ENCODE data around the gene PSMB5. TPM values are rescaled to one million over a fixed set of nuclear protein-coding genes. Genes with fewer than 3 reads are reported as not detected.

Gene PSMB5
- total and polyA plus RNA-seq, 2 of the 13 experiments (the other 11 are each of a cell fraction or from before 2014, with no cell fraction given), result 705 to 871 TPM

GRCh38 chr14:23054000-23054811 lies 19.5 kb upstream of the PSMB5 start (continued):
- TF ChIP-seq ZBTB4 (CRISPR knock-in tag; IDR thresholded peaks at IDR 0.05; ENCODE audit: borderline replicate concordance) (0 out of 2 replicates have a peak, but pooled peaks have one; percentile 14), SPEN (CRISPR knock-in tag; IDR thresholded peaks at IDR 0.05; ENCODE audit: low read depth) (no peak), MLLT10 (CRISPR knock-in tag; IDR thresholded peaks at IDR 0.05) (no peak), CHD2 (IDR thresholded peaks at IDR 0.05; ENCODE audit: low read depth, low read length) (no peak), ZNF556 (CRISPR knock-in tag; IDR thresholded peaks at IDR 0.05; ENCODE audit: borderline replicate concordance) (no peak), HNF1B (CRISPR knock-in tag; IDR thresholded peaks at IDR 0.05) (no peak), KDM2A (CRISPR knock-in tag; IDR thresholded peaks at IDR 0.05; ENCODE audit: borderline replicate concordance, low read depth) (no peak), SOX6 (IDR thresholded peaks at IDR 0.05) (no peak), SOX6 (CRISPR knock-in tag; IDR thresholded peaks at IDR 0.05) (no peak), ZNF749 (CRISPR knock-in tag; IDR thresholded peaks at IDR 0.05; ENCODE audit: borderline replicate concordance) (no peak), NR2F6 (IDR thresholded peaks at IDR 0.05) (no peak), NR2F6 (CRISPR knock-in tag; IDR thresholded peaks at IDR 0.05) (no peak), POGK (CRISPR knock-in tag; conservative IDR thresholded peaks at IDR 0.05) (no peak), ZNF512B (CRISPR knock-in tag; IDR thresholded peaks at IDR 0.05; ENCODE audit: borderline replicate concordance) (peak; percentile 97; the same call in 1 of the 2 replicates), ATF2 (CRISPR knock-in tag; IDR thresholded peaks at IDR 0.05) (no peak), LBX2 (CRISPR knock-in tag; IDR thresholded peaks at IDR 0.05; ENCODE audit: borderline replicate concordance) (no peak), AGO2 (optimal IDR thresholded peaks at IDR 0.05; ENCODE audit: low read depth, low read length) (no peak)
